ENCODE data around the gene CADPS.

Gene CADPS

GRCh38 chr3:62732183-62732904 is 142.9 kb downstream of the CADPS start:
- no peak for DNase-seq

GRCh38 chr3:62727981-62728380 is 147.2 kb downstream of the CADPS start:
- DNase-seq: no peak

GRCh38 chr3:62727536-62727935 is 147.7 kb downstream of the CADPS start:
- no peak for DNase-seq

GRCh38 chr3:62724503-62724902 is 150.7 kb downstream of the CADPS start:
- DNase-seq: no peak

- no peak for DNase-seq
Observed at GRCh38 chr3:62723914-62724217, 151.3 kb downstream of the CADPS start.

- DNase-seq: no peak
Observed at GRCh38 chr3:62723166-62723913, 151.9 kb downstream of the CADPS start.

- DNase-seq: no peak
Observed at GRCh38 chr3:62722344-62722743, 152.9 kb downstream of the CADPS start.

GRCh38 chr3:62718515-62719320 is 156.5 kb downstream of the CADPS start:
- DNase-seq: no peak

- no peak for DNase-seq
Observed at GRCh38 chr3:62718011-62718410, 157.2 kb downstream of the CADPS start.

GRCh38 chr3:62712746-62713145 is 162.5 kb downstream of the CADPS start:
- no peak for DNase-seq

GRCh38 chr3:62710751-62711150 is 164.5 kb downstream of the CADPS start:
- no peak for DNase-seq

- no peak for DNase-seq
Observed at GRCh38 chr3:62708638-62709373, 166.4 kb downstream of the CADPS start.

GRCh38 chr3:62705721-62706120 is 169.5 kb downstream of the CADPS start:
- no peak for DNase-seq

- DNase-seq: no peak
Observed at GRCh38 chr3:62703451-62704167, 171.6 kb downstream of the CADPS start.

- DNase-seq: no peak
Observed at GRCh38 chr3:62700357-62700756, 174.9 kb downstream of the CADPS start.

- no peak for DNase-seq
Observed at GRCh38 chr3:62699728-62700127, 175.5 kb downstream of the CADPS start.

GRCh38 chr3:62696011-62696410 is 179.2 kb downstream of the CADPS start:
- DNase-seq: no peak

- no peak for DNase-seq
Observed at GRCh38 chr3:62688812-62689211, 186.4 kb downstream of the CADPS start.

- no peak for DNase-seq
Observed at GRCh38 chr3:62688050-62688449, 187.2 kb downstream of the CADPS start.

- DNase-seq: no peak
Observed at GRCh38 chr3:62686503-62687294, 188.5 kb downstream of the CADPS start.

GRCh38 chr3:62682826-62683225 is 192.4 kb downstream of the CADPS start:
- DNase-seq: no peak

- DNase-seq: no peak
Observed at GRCh38 chr3:62679988-62680387, 195.2 kb downstream of the CADPS start.

All from activated CD4-positive, alpha-beta T cell treated with anti-CD3 and anti-CD28 coated beads, Interleukin-2, amount 50 U/mL, for 16 hours (primary cell).